IPS-NIHi11 (cell line): Measurements from ENCODE around the gene XKRX.

Experiments used
- DNase-seq: peaks from one replicate; pipeline ENCODE4 v3.0.0; 2012; ENCODE audit warnings: mixed read lengths, low spot score

Gene XKRX

DNA sequence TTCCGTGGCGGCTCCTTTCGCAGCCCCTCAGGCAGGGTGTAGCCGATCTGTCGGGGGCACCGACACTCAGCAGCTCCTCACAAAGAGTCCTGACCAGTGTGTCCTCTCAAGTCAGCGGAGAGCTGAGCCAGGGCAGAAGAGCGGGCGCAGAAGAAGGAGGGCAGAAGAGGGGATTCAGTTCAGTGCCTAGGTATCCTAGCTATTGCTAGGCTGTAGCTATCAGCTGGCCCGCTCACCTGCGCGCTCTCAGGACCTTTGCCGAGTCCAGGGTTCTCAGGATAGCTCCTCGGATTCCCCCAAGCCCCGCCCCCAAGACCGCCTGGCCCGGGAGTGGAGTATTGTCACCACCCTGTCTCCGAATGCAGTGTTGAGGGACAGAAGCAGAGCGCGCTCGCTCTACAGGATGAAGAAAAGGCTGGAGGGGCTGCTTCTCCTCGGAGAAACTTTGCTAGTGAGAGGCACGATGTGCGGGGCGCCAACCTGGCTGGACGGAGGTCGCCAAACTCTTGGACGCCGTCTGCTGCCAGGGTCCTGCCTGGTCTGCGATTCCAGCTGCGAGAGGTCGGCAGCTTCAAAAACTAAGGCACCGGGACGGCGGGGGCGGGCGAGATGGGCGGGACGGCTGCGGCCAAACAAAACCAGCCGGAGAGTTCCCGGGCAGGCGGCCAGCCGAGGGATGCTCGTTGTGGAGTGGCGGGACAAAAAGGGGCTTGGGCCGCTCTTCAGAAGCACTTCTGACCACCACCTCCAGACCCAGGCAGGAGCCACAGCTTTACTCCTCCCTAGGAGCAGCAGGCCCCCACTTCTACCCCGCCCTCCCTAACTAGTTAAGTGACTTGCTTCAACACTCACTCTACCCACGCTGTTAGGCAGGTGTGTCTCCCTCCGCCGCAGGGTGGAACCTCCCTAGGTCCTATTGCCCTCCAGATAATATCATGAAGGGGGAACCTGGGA is at the start of gene XKRX:
Gene XKRX (minus strand): TSS at position 258 of the 954 bp plus-strand sequence. CDS start 613 bp downstream, outside the sequence.
- peak; percentile 70 for DNase-seq

- DNase-seq: no peak
These were observed 47.5 kb upstream of the XKRX start for GRCh38 chrX:100976211-100976610.

- DNase-seq: no peak
These were observed 46.5 kb upstream of the XKRX start for GRCh38 chrX:100975212-100975611.

GRCh38 chrX:100973411-100973810 is 44.7 kb upstream of the XKRX start:
- DNase-seq: no peak

DNA sequence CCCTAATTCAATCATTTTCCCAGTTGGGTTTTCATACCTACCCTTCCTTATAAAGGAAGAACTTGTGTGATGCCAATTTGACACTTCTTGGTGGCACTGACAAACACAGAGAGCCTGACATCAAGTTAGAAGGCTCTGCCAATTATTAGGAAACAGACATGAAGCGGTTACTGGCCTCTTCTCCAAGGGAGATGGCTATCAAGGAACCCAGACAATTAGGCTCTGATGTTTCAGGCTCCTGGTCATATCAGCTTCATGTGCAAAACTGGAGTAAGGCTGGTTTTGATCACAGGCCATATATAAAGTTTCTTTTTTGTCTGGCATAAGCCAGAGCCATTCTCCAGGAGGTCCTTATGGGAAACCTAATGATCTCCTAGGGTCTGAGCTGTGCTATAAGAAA is 41.2 kb upstream of the XKRX start:
- DNase-seq: no peak

DNA sequence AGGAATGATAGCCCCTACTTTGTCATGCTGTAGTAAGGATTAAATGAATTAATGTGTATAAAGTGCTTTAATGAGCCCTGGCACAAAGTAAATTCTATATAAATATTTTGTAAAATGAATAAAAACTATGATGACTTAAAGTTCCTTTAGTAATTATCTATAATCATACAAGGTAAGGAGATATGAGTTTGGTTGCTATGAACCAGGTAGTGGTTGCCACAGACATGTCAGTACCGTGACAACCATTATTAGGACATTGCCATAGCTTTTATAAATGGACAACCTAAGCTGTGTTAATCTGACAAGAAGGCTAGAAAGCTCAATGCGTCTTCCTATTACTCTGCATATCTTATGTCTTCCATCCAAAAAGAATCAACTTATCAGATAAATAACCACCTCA is 40.7 kb upstream of the XKRX start, which contains the start of gene ARL13A:
Gene ARL13A (plus strand): TSS at position 301 of the 400 bp plus-strand sequence. CDS start 3,982 bp downstream, outside the sequence.
- DNase-seq: no peak

DNA sequence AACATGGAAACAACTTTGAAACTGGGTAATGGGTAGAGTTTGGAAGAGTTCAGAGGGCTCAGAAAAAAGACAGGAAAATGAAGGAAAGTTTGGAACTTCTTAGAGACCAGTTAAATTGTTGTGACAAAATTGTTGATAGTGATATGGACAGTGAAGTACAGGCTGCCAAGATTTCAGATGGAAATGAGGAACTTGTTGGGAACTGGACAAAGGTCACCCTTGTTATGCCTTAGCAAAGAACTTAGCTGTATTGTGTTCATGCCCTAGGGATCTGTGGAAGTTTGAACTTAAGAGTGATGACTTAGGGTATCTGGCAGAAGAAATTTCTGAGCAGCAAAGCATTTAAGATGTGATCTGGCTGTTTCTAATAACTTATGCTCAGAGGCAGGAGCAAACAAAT is 35.6 kb upstream of the XKRX start:
- no peak for DNase-seq

DNA sequence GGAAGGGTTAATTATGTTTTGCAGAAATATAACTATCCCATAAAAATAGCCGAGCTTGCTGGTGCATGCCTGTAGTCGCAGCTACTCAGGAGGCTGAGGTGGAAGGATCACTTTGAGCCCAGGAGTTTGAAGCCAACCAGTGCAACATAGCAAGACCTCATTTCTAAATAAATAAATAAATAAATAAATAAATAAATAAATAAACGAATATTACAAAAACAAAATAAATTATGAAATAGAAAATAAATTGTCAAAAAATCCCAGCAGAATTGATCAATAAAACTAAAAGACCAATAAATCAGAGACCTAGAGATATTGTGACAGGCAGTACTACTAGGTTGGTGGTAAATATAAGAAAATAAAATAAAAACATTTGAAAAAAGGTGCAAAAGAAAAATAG is 34.1 kb upstream of the XKRX start:
- no peak for DNase-seq

DNA sequence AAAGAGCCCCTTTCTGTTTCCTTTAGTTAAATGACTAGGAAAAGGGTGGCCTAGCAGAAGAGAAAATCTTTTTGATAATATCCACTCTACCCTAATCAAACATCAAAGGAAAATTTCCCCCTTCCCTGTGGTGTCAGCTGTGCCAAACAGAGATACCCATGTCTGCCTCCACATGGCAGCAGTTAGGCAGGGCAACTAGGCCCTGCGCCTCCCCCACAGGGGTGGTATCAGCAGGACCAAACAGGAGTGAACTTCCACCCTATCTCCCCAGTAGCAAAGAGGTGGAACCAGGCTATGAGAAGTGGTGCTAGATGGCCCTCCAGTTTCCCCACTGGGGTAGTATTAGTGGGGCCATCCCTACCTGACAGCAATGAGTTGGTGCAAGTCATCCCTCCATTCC is 19.8 kb upstream of the XKRX start:
- DNase-seq: no peak

DNA sequence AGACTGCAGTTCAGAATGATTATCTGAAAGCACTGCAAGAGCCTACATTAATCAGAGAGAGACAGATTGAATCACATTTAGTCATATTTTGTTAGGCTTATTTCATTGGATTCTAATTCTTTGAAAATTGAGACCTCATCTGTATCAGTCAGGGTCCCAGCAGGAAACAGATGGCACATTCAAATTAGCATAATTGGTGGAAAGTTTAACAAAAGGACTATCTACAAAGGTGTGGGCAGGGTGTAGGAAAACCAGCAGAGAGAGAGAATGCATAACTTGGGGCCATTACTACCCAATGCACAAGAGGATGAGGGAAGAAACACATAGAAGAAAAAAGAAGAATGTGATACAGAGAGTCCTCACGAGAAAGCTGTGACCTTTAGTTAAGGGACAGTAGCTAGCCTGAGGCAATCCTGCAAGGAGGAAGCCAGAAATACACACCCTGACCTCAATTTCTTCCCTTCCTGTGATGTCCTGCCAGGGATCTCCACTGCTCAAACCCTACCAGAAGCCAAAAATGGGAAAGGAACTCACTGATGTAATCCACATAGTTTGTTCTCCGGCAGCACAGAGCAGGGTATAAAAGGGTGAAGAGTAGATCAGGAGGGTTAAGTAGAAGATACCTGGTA is 17.7 kb upstream of the XKRX start:
- no peak for DNase-seq

DNA sequence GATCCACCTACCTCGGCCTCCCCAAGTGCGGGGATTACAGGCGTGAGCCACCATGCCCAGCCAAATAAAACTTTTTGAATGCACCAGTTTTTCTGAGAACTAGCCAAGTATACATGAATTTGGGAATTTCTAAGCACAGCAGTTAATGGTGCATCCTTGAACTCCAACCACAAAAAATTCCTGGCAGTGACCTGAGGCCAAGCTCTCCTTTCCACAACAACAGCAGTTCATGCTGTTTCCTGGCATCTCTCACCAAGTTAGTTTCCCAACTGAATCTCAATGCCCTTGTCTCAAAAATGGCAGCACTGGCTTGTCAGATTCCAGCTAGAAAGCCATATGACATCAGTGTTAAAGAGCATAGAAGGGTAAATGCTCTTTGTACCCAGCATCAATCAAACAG is 15.9 kb upstream of the XKRX start:
- no peak for DNase-seq

- DNase-seq: no peak
These were observed 10.6 kb upstream of the XKRX start for GRCh38 chrX:100939333-100939732.

DNA sequence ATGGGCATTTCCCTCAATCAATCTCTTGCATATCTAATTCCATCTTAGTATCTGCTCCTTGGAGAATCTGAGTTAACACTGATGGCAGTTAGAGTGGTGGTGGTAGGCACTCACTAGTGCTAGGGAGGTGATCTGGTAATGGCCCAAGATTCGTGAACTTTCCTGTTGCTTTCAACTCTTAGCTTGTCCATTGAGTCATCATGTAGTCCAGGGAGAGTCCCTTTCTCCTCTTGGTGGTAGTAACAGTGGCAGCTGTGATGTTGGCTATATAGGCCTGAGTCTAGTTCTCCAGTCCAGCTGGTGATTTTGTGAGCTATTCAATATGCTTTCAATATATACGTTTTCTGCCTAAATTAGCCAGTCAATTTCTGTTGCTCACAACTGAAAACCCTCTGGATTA is 7.0 kb upstream of the XKRX start:
- no peak for DNase-seq

DNA sequence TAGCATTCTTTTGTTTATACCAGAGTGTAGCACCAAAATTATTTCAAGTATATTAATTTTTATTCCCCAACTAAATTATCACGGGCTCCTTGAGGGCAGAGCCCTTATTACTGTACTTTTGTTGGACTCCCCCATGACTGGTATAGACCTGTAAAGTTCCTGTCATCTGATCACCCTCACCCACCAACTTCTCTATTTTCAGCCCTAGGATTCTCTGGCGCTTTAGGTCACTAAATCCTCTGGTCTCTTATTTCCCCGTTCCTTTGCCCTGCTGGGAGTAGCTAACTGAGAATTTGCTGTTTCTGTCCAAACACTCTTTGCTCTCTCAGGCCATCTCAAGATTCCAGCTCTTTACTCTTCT is 3.2 kb upstream of the XKRX start:
- DNase-seq: no peak

DNA sequence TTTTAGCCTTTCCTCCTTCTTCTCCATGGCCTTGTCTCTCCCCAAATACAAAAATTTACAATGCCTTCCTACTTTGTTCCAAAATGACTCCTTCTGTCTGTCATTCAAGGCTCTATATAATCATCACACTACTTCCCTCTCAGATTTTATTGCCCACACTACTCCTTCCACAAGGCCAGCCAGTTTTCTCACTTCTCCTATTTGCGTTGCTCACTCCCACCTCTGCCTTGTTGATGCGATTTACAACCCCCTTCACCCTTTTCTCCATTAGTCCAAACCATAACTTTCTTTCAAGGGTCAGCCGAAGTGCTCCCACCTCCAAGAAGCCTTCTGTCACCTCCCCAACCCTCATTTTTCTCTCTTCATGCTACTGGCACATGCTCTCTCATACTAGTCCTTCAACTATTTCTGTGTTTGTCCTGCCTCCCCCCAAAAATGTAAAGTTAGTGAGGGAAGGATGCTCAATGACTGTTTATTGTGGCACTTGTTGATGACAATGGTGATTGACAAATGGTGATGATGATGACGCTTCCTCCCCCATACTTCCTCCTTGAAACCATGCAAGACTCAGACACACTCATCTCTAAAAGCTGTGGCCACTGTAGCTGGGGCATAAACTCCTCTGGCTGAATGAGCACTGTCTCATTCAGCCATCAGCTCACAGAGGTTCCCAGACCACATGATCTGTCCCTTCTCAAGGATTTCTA is 2.7 kb upstream of the XKRX start:
- no peak for DNase-seq

- no peak for DNase-seq
These were observed 2.3 kb downstream of the XKRX start for GRCh38 chrX:100926453-100926852.

GRCh38 chrX:100924375-100924774 is 4.3 kb downstream of the XKRX start:
- DNase-seq: no peak

DNA sequence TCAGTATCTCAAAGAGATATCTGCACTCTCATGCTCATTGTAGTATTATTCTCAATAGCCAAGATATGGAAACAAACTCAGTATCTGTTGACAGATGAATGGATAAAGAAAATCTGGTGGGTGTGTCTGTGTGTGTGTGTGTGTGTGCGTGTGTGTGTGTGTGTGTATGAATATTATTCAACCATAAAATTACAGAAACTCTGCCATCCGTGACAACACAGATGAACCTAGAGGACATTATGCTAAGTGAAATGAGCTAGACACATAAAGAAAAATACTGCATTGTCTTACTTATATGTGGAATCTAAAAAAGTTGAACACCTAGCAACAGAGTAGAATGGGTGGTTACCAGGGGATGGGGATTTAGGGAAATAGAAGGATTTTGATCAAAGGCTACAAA is 13.2 kb downstream of the XKRX start:
- DNase-seq: no peak

GRCh38 chrX:100913111-100913510 is 15.6 kb downstream of the XKRX start:
- DNase-seq: no peak

GRCh38 chrX:100911731-100912130 is 17.0 kb downstream of the XKRX start:
- DNase-seq: no peak

GRCh38 chrX:100905620-100906019 is 23.1 kb downstream of the XKRX start:
- DNase-seq: no peak

DNA sequence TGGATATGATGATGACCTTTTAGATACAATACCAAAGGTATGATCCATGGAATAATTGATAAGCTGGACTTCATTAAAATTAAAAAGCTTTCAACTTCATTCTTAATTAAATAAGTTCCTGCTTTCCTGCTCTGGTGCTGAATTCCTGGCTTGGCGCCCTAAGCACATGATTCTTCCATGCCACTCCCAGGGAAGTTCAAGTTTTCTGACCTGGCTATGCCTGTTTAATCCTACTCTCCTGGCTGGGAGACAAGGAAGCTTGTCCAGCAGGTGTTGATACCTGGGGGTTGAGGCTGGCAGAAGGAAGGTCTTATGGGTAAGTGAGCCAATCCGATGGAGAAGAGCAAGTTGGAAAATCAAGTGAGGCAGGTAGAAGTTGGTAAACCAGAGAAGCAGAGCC is 24.3 kb downstream of the XKRX start:
- DNase-seq: no peak
